SIG-M5 (cell line): ENCODE data around the gene SLC6A7.

Experiments
- DNase-seq: peaks from one replicate; lab custom pipeline; 2025; lab: John Stamatoyannopoulos, UW

The SLC6A7 gene

DNA sequence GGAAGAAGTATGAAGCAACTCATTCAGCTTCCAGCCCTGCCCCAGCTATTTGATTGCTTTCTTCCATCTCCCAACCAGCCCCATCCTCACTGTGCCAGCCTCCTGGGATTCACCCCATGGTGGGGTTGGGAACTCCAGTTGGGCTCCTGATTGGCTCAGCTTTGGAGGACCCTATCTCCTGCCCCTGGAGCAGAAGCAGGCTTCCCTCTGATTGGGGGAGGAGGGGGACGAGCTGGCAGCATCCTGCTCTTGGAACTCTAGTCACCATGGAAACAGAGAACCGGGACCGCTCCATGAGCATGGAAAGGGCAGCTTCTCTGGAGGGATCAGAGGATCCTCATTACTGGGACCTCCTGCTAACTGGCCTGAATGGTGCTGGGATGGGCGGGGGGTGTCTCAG is 2.6 kb downstream of the SLC6A7 start:
- no peak for DNase-seq

DNA sequence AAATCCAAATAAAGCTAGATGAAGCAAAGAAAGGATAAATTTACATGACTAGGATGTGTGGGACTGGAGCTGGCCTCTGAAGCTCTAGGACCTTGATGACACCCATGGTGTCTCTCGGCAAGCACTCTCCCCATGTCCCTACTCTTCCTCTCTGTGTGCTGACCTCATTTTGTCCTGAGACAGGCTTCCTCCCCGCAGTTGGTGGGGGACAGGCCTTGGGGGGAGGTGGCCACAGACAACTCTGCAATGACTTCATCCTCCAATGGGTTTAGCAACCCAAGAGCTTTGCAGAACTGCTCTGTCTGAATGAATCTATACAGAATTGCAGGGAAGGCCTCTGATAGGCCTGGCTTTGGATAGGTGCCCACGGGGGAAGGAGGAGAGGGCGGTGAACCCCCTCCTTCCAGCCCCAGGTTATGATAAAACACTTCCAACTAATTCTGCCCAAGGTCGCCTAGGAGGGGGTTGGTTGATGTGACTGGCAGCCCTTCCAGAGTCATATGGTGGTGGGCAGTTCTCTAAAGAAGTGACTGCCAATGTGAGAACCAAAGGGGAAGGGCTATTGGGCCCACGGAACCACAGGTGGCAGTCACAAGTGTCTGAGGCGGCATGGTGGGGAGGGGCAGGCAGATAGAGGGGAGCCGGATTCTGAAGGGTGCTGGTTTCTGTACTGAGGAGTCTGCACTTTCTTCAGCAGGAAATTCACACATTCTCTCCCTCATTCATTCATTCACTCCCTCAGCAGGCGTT is 6.0 kb downstream of the SLC6A7 start:
- no peak for DNase-seq

- no peak for DNase-seq
These were observed 6.7 kb downstream of the SLC6A7 start for GRCh38 chr5:150196514-150196913.

- no peak for DNase-seq
These were observed 7.1 kb downstream of the SLC6A7 start for GRCh38 chr5:150196986-150197385.

DNA sequence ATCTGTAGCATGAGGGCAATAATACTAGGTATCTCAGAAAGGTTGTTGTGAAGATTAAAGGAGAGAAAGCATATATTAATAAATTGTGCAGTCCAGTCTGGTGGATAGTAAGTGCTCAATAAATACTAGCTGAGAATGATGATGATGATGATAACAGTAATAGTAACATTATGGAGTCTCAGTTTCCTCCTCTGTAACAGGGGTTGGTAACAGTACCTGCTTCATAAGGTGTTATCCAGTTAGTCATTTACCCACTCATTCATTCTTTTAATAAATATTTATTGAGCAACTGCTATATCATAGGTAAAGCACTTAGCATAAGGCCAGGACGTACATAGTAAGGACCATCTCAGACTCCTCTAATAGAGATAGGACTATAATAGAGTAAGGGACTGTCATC is 7.6 kb downstream of the SLC6A7 start:
- DNase-seq: no peak

DNA sequence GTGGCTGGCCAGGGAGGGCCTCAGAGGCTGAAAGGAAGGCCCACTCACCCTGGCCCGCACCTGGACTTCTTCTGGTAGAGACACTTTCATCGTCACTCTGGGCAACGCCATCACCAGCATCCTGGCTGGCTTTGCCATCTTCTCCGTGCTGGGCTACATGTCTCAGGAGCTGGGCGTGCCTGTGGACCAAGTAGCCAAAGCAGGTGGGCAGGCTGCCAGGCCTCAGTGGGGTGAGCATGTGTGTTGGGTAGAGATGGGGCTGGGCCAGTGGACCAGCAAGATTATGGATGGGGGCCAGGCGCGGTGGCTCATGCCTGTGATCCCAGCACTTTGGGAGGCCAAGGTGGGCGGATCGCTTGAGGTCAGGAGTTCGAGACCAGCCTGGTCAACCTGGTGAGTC is 12.6 kb downstream of the SLC6A7 start:
- no peak for DNase-seq

- no peak for DNase-seq
These were observed 14.1 kb downstream of the SLC6A7 start for GRCh38 chr5:150203832-150204589.

DNA sequence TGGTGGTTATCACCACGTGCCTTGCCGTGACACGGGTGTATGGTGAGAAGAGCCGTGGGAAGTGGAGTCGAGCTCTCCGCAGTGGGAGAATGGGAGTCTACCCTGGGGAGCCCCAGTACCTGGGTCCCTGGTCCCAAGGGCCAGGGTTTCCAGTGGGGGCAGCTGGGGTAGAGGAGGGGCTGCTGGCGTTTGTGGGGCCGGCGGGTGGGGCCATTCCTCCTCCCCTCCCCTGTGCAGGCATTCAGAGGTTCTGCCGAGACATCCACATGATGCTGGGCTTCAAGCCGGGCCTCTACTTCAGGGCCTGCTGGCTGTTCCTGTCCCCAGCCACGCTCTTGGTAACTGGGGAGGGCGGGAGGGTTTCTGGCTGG is 14.7 kb downstream of the SLC6A7 start:
- no peak for DNase-seq

- DNase-seq: no peak
These were observed 16.4 kb downstream of the SLC6A7 start for GRCh38 chr5:150206098-150206778.

- DNase-seq: no peak
These were observed 16.9 kb downstream of the SLC6A7 start for GRCh38 chr5:150206779-150207115.

GRCh38 chr5:150208187-150209098 is 18.6 kb downstream of the SLC6A7 start:
- no peak for DNase-seq

- DNase-seq: no peak
These were observed 19.3 kb downstream of the SLC6A7 start for GRCh38 chr5:150209099-150209635.

DNA sequence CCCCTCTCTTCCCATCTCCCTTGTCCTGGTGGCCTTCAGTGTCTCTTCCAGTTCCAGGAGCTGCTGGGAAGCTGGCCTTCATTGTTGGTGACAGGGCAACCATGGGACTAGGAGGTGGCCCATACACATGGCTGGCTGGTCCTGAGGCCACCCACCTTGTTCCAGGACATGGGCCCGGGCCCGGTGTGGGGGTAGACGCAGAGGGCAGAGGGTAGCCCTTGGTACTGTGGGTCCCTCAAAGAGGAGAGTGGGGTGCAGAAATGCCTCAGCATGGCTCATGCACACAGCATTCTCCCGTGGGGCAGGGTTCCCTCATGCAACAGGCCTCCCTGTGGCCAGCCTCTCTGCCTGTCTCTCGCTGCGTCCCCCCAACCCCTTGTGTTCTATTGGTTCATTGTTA is 20.8 kb downstream of the SLC6A7 start:
- DNase-seq: no peak

- no peak for DNase-seq
These were observed 21.5 kb downstream of the SLC6A7 start for GRCh38 chr5:150211156-150212030.

DNA sequence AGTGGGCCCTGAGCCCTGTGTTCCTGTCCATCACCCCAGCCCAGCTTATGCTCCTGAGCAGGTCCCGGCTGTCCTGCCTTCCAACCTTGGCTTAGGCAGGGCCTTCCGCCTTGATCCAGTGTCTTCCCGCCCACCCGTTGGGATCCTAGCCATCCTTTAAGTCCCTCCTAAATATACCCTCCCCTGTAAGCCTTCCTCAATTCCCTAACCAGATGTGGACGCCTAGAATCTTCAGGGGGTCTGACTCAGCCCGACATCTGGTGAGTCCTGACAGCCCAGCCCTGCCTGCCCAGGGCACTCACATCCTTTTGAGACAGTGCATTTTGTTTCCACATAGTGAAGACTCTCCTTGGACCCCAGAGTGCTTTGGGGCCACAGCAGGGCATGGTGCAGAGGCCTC is 23.7 kb downstream of the SLC6A7 start:
- no peak for DNase-seq

DNA sequence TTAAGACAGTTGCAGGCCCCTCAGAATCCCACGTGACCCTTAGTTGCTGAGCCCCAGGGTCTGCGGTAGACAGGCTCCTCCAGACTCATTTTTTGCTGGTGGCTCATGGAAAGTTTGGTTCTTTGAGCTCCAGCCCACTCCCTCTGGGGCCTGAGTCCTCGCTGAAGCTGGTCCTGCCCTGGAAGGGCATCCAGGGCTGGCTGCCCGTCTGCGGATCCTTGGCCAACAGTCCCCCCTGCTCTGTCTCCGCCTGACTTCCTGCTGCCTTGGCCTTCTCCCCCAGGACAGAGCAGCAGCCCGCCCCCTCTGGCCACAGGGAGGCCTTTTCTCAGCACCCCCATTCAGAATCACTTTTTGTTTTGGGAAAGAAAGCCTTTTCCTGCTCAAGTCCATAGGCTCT is 24.4 kb downstream of the SLC6A7 start:
- DNase-seq: no peak

DNA sequence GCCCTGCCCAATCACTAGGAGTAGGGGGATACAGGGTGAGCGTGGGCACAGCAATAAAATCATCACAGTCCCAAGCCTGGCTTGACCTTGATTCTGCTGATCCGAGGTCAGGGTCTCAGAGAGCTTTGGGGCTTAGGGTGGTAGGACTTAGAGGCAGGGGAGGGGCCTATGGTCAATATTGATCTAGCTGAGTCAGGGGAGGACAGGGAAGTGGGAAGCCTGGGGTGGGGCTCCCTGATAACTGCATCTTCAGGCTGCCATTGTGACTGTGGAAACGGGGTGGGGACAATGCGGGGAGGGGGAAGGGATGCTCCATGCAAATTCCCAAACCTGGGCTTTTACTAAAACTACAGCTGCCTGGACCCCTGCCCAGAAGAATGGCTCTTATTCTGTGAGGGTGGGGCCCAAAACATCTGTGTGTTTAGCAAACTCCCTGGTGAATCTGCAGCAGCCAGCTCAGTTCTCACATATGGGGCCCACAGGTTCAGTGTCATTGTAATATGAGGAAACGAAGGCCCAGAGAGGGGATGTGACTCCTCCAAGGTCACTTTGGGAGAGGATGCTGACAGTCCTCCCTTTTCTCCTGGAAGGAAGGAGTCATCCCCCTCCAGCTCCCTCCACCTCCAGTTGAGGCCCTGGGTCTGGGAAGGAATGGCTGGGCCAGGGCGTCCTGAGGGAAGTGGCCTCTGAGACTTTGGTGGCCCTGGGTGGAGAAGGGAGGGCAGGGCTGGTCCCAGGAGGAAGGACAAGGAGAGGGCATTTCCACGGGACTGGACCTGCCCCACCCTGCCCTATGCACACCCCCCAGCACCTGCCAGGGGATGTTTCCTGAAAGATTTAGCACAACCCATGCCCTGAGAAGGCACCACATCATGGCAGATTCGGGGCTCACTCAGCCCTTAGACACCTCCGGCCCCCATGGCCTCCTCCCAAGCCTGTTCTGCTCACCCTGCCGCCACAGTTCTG is 26.4 kb downstream of the SLC6A7 start:
- no peak for DNase-seq

GRCh38 chr5:150217038-150217437 is 27.2 kb downstream of the SLC6A7 start:
- no peak for DNase-seq

GRCh38 chr5:150217873-150218692 is 28.2 kb downstream of the SLC6A7 start:
- DNase-seq: peak; percentile 30
